Measurements from ENCODE around the gene MRNIP. TPM values are rescaled to one million over a fixed set of nuclear protein-coding genes. Genes with fewer than 3 reads are reported as not detected.
A peak's percentile ranks its signal among the peaks of the same experiment; 100 is the strongest.

The MRNIP gene
- total RNA-seq, 1 donor = 13.2 TPM

- H3K4me3 ChIP-seq (ENCODE audit: low read length) = peak overlapping the region; percentile 12
- no peaks in the 10 kb centered on the region for H3K9me3 ChIP-seq (ENCODE audit: low read depth, low read length)
- H3K27me3 ChIP-seq (ENCODE audit: insufficient read depth, low read length) = no peaks in the 10 kb centered on the region
- peaks cover 56% of the 10 kb centered on the region for H3K4me1 ChIP-seq (ENCODE audit: insufficient read depth, low read length)
Observed at GRCh38 chr5:179817890-179818745, 40.5 kb downstream of the MRNIP start.

DNA sequence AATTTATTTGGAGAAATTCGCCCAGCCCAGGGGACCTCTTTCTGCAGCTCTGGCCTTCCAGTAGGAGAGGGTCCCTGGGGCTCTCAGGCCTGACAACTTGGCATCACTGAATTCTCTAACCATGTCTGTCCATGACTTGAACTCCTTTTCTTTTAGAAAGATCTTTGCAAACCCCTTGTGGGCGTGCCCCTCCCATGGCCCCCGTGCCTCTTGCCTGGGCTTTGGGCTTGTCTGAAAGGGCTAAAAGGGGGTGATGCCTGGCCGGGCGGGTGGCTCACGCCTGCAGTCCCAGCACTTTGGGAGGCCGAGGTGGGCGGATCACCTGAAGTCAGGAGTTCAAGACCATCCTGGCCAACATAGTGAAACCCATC, 41.2 kb downstream of the MRNIP start:
- Histone ChIP-seq H3K9me3 (ENCODE audit: low read depth, low read length) (no peaks in the 10 kb centered on the region), H3K4me1 (ENCODE audit: insufficient read depth, low read length) (peaks cover 49% of the 10 kb centered on the region), H3K4me3 (ENCODE audit: low read length) (no peak overlapping the region), H3K27me3 (ENCODE audit: insufficient read depth, low read length) (no peaks in the 10 kb centered on the region)

- Histone ChIP-seq H3K9me3 (ENCODE audit: low read depth, low read length) (no peaks in the 10 kb centered on the region), H3K4me1 (ENCODE audit: insufficient read depth, low read length) (peaks cover 44% of the 10 kb centered on the region), H3K27me3 (ENCODE audit: insufficient read depth, low read length) (no peaks in the 10 kb centered on the region), H3K4me3 (ENCODE audit: low read length) (peak overlapping the region; percentile 13)
Observed at GRCh38 chr5:179816796-179817469, 41.7 kb downstream of the MRNIP start.

- Histone ChIP-seq H3K9me3 (ENCODE audit: low read depth, low read length) (no peaks in the 10 kb centered on the region), H3K4me3 (ENCODE audit: low read length) (no peak overlapping the region), H3K4me1 (ENCODE audit: insufficient read depth, low read length) (peaks cover 40% of the 10 kb centered on the region), H3K27me3 (ENCODE audit: insufficient read depth, low read length) (no peaks in the 10 kb centered on the region)
Observed at GRCh38 chr5:179816401-179816795, 42.2 kb downstream of the MRNIP start.

GRCh38 chr5:179815491-179816249, 42.9 kb downstream of the MRNIP start:
- H3K4me1 ChIP-seq (ENCODE audit: insufficient read depth, low read length) = peaks cover 40% of the 10 kb centered on the region
- H3K4me3 ChIP-seq (ENCODE audit: low read length) = no peak overlapping the region
- no peaks in the 10 kb centered on the region for H3K9me3 ChIP-seq (ENCODE audit: low read depth, low read length)
- no peaks in the 10 kb centered on the region for H3K27me3 ChIP-seq (ENCODE audit: insufficient read depth, low read length)

- H3K9me3 ChIP-seq (ENCODE audit: low read depth, low read length) = no peaks in the 10 kb centered on the region
- H3K4me3 ChIP-seq (ENCODE audit: low read length) = no peak overlapping the region
- H3K4me1 ChIP-seq (ENCODE audit: insufficient read depth, low read length) = peaks cover 25% of the 10 kb centered on the region
- no peaks in the 10 kb centered on the region for H3K27me3 ChIP-seq (ENCODE audit: insufficient read depth, low read length)
Observed at GRCh38 chr5:179814090-179814489, 44.5 kb downstream of the MRNIP start.

DNA sequence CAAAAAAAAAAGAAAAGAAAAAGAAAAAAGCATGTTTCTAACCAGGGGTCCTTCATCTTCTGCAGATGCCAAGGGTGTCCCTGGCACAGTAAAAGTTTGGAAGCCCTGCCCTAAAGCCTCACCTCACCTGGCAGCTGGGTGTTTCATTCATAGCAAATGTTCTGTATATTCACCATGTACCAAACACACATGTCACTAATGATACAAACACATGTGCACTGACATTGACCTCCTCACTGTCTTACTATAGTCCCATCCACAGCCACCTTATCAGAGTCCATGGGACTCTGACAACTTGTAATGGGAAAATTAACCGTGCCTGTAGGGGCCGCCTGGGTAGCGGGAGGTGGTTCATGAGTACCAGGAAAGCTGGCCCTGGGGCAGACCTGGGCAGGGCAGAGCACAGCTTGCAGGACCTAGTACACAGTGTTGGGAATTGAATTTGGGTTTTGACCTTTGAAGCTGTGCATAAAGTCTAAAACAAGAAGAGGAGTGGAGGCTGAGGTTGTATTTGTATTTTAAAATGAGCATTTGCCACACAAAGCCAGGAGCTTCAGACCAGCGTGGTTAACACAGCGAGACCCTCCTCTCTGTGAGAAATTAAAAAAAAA, 45.5 kb downstream of the MRNIP start:
- Histone ChIP-seq H3K4me3 (ENCODE audit: low read length) (no peak overlapping the region), H3K4me1 (ENCODE audit: insufficient read depth, low read length) (peaks cover 17% of the 10 kb centered on the region), H3K27me3 (ENCODE audit: insufficient read depth, low read length) (no peaks in the 10 kb centered on the region), H3K9me3 (ENCODE audit: low read depth, low read length) (no peaks in the 10 kb centered on the region)

- no peaks in the 10 kb centered on the region for H3K9me3 ChIP-seq (ENCODE audit: low read depth, low read length)
Observed at GRCh38 chr5:179812135-179812825, 46.3 kb downstream of the MRNIP start.

GRCh38 chr5:179806250-179807048, 52.2 kb downstream of the MRNIP start, which contains the start of gene MGAT4B:
Gene MGAT4B, minus strand, starts transcription at chr5:179806866. Its CDS starts 283 bp downstream, at chr5:179806583.
- no peaks in the 10 kb centered on the region for H3K27me3 ChIP-seq (ENCODE audit: insufficient read depth, low read length)
- H3K4me1 ChIP-seq (ENCODE audit: insufficient read depth, low read length) = peaks cover 50% of the 10 kb centered on the region
- no peaks in the 10 kb centered on the region for H3K9me3 ChIP-seq (ENCODE audit: low read depth, low read length)
- H3K4me3 ChIP-seq (ENCODE audit: low read length) = peak within 1 kb of the TSS; percentile 59

More at GRCh38 chr5:179812135-179812825, 46.3 kb downstream of the MRNIP start:
- peaks cover 19% of the 10 kb centered on the region for H3K4me1 ChIP-seq (ENCODE audit: insufficient read depth, low read length)
- no peaks in the 10 kb centered on the region for H3K27me3 ChIP-seq (ENCODE audit: insufficient read depth, low read length)
- no peak overlapping the region for H3K4me3 ChIP-seq (ENCODE audit: low read length)

DNA sequence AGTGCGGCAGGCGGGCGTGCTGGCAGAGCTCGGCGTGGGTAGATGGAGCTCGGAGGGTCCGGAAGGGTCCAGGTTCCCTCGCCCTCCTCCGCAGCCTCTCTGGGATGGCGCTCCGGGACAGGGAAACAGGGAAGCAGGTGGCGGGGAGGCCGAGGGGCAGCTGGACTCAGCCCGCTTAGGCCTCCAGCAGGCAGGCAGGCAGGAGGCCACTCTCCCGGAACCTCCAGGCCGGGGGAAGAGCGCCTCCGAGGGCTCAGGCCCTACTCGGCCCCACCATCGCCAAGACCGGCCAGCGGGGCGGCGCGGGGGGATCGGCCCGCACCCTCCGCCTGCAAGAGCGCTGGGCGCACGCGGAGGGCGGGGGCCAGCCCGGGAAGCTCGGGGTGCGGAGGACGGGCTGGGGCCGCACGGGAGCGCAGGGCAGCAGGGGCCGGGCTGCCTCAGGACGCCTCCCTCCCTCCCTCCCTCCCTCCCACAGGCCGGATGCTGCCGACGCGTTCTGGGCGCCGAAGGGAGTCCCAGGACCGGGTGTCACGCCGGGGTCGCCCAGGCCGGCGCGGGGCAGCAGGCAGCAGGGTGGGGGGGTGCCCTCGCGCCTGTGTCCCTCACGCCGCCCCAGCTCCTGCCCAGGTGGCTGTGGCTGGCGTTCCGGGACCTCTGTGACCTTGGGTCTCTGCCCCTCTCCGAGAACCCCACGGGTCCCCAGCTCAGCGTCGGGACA, 52.9 kb downstream of the MRNIP start:
- H3K27me3 ChIP-seq (ENCODE audit: insufficient read depth, low read length) = no peaks in the 10 kb centered on the region
- no peaks in the 10 kb centered on the region for H3K9me3 ChIP-seq (ENCODE audit: low read depth, low read length)
- peak overlapping the region; percentile 59 for H3K4me3 ChIP-seq (ENCODE audit: low read length)
- H3K4me1 ChIP-seq (ENCODE audit: insufficient read depth, low read length) = peaks cover 50% of the 10 kb centered on the region

DNA sequence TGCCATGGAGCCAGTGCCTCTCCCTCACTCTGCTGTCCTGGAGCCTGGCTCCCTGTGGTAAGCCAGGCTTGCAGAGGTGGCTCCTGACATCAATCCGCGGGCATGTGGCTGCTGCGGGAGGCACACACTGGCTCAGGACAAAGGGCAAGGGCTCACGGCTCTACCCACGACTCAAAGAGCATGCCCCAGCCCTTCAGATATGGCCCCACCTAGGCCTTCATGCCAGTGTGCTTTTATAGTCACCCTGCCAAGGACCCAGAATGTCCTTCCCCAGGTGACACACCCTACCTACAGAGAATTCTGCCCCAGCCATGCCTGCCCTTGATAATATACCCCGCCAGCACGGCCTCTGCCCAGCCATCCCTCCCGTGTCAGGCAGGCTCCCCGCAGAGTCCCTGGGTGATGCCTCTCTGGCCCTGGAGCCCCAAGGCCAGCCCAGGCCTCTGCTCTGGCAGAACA, 53.5 kb downstream of the MRNIP start:
- Histone ChIP-seq H3K4me3 (ENCODE audit: low read length) (peak overlapping the region; percentile 59), H3K27me3 (ENCODE audit: insufficient read depth, low read length) (no peaks in the 10 kb centered on the region), H3K4me1 (ENCODE audit: insufficient read depth, low read length) (peaks cover 50% of the 10 kb centered on the region), H3K9me3 (ENCODE audit: low read depth, low read length) (no peaks in the 10 kb centered on the region)

GRCh38 chr5:179804555-179804947, 54.1 kb downstream of the MRNIP start:
- H3K4me1 ChIP-seq (ENCODE audit: insufficient read depth, low read length) = peaks cover 50% of the 10 kb centered on the region
- no peak overlapping the region for H3K4me3 ChIP-seq (ENCODE audit: low read length)
- H3K9me3 ChIP-seq (ENCODE audit: low read depth, low read length) = no peaks in the 10 kb centered on the region
- no peaks in the 10 kb centered on the region for H3K27me3 ChIP-seq (ENCODE audit: insufficient read depth, low read length)
